GM12874 (cell line): ENCODE data around the gene TSPAN8.

Source experiments
- TF ChIP-seq, protein P1 (sequence below): IDR thresholded peaks from 2 replicates; pipeline ENCODE4 v1.5.1; 2011; ENCODE audit warnings: low read depth, mild to moderate bottlenecking, control low read depth, low read length, moderate library complexity; ENCODE audit not compliant: insufficient read depth

TSPAN8 gene

GRCh38 chr12:71164166-71164565 lies 6.4 kb upstream of the TSPAN8 start:
- TF ChIP-seq, protein P1, sequence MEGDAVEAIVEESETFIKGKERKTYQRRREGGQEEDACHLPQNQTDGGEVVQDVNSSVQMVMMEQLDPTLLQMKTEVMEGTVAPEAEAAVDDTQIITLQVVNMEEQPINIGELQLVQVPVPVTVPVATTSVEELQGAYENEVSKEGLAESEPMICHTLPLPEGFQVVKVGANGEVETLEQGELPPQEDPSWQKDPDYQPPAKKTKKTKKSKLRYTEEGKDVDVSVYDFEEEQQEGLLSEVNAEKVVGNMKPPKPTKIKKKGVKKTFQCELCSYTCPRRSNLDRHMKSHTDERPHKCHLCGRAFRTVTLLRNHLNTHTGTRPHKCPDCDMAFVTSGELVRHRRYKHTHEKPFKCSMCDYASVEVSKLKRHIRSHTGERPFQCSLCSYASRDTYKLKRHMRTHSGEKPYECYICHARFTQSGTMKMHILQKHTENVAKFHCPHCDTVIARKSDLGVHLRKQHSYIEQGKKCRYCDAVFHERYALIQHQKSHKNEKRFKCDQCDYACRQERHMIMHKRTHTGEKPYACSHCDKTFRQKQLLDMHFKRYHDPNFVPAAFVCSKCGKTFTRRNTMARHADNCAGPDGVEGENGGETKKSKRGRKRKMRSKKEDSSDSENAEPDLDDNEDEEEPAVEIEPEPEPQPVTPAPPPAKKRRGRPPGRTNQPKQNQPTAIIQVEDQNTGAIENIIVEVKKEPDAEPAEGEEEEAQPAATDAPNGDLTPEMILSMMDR, result no peak

DNA sequence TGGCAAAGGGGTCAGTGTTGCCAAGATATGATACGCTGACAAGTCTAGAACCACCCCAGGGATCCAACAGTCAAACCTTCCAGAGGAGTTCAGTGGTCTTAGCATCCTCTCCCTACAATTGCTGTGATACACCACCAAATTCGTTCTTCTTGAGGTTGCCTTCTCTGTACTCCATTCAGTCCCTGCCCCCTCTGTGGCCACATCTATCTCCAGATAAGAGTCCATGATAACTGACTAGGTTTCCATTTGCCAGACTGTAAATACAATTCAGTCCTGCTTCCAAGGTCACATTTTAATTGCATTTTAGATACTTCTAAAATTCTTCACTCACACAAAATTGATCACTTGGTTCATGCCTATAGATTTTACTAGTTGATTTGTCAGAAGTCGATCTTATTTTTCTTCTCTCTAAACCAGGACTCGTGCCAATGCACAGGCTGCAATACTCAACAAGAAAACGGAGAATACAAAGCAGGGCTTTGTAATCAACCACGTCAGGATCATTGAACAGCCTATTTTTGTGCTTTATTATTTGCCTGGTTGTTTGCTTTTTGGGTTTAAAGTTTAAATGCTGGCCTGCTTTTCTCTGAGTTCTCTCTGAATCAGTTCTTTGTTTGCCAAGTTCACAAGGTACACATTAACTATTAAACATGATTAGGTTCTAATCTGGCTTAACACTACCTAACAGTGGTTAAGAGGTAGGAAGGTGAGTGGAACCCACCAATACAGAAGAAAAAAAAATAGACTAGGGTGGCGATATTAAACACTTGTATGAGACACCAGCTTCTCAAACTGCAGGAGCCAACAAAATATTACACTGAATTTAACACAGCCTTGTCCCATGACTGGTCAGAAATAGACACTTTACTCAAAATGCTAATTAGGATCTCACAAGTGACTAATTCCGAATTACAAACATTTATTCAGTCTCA lies 5.3 kb upstream of the TSPAN8 start:
- TF ChIP-seq, protein P1, result no peak

DNA sequence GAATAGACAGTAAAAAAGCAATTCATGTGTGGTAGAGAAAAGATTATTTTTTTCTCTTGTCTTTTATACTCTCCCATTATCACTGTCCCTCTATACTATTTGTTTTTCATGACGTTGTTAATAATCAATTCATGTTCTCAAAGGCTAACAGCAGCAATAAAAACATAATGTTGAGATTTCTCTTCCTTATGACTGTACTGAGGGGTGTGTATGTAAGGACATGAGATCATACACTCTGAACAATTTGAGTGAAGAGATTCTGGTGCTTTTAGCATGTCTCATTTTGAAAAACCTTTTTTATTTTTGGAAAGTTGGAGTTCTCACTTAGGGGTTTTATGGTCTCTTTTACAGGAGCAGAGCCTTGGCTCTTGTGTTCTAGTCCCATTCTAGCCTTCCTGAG lies 3.8 kb upstream of the TSPAN8 start:
- TF ChIP-seq, protein P1, result no peak

DNA sequence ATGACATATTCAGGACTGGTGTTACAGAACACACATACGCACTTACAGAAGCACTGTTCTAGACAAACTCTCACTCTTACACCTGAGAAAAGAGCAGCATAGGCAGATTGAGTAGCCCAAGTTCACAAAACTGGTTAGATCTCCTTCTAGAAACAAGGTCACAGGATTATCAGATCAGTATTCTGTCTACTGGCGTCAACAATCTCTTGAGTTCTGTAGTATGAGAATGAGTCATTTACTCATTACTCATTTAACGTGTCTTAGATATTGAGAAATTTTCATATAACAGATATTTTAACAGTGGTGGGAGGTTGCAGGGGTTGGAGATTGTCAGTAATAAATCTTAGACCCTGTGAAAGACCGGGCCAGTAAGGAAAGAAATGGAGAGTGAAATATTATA lies 2.8 kb upstream of the TSPAN8 start:
- TF ChIP-seq, protein P1, result no peak

DNA sequence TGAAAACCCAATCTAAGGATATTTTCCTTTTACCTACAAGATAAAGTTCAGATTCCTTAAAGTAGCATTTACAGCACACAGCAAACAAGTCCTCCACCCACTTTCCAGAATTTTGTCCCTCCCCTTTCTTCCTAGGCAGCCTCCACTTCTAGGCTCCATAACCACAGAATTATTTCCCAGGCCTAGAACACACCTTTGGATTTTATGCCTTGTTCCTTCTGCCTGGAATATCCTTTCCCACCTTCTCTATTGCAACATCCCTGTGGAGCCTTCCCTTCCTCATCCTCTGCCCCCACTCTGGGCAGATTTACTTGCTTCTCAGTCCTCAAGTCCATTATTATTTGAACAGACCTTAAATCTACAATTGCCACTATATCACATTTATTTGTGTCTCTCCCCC lies 2.1 kb upstream of the TSPAN8 start:
- TF ChIP-seq, protein P1, result no peak

GRCh38 chr12:71159264-71159663 lies 1.5 kb upstream of the TSPAN8 start:
- TF ChIP-seq, protein P1, result no peak

DNA sequence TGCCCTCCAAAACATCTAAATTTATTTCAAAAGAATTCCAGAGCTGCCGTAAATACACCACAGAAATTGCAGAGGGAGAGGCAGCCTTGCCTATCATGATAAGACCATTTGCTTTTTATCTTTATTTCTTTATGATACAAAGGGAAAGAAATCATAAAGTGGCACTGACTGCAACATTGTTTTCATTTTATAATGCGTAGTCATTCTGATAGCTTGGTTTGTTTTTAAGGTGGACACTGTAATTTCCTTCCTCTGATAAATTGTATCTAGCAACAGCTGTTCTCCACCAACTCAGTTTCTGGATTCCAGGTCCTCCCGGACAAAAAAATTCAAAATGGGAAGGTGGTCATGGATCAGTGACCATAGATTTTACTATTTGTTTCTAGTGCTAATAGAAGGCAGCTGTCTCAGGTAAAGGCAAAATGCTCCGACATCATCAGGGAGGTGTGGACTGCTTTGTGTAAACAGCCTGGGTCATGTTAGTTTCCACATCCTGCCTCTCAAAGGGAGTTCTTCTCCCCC lies 623 bp upstream of the TSPAN8 start:
- TF ChIP-seq, protein P1, result no peak
